Stimulated activated CD4-positive, alpha-beta T cell treated with anti-CD3 and anti-CD28 coated beads, TNF-alpha, amount 100 ng/mL, for 1 hour (primary cell): ENCODE results near the gene TBC1D14.
A peak's percentile ranks its signal among the peaks of the same experiment; 100 is the strongest.
"Not testable (repeated sequence)": the region's sequence is repeated elsewhere in the genome, so short reads cannot be mapped to it uniquely, and the experiment has no call there.

Experiments used
- DNase-seq, 3 donors: peaks; one replicate each; pipeline ENCODE4 v3.0.0-alpha.2; 2020; ENCODE audit warnings: low read depth in 3 of 3, low spot score in 1 of 3

Gene TBC1D14

DNA sequence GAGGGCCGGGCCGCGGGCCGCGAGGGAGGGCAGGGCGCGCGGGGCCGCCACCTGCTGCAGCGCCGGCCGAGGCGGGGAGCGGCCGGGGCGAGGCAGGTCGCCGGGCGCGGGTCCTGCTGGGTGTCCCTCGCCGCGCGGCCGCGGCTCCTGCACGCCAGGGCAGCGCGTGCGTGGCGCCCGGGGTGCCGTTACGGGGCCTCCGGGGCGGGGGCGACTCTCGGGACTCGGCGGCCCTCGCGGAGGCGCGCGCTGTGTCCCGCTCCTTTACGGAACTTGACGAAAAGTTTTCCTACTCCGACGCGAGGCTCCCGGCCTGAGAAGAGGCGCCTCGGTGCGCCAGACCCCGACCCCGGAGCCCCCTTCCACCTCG, 329 bp downstream of the TBC1D14 start:
- peak in 1 of 3 donors; percentile 25 for DNase-seq

DNA sequence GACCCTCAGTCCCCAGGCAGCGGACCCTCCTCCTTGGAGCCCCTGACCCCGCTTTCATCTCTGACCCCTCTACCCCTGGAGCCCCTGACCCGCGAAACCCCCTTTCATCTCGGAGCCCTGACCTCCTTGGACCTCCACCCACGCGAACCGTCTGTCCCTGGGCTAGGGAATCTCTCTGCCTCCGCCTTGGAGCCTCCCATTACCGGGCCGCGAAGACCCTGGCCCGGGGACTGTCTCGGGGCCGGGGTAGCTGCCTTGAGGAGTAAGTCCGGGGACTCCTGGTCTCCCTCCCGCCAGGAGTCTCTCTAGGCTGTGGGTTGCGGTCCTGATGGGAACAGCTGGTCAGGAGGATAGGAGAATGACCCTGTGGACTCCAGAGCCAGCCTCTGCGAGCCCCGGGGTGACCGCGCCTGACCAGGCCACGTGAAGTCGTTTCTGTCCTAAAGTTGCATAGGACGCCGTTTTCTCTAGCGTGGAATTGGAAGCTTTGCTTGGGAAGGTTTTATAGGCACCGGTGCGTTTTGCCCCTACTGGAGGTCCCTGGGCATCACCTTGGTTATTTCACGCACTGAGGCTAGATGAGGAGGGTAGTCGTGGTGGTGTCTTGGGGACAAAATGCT, 824 bp downstream of the TBC1D14 start:
- no peak for DNase-seq

DNA sequence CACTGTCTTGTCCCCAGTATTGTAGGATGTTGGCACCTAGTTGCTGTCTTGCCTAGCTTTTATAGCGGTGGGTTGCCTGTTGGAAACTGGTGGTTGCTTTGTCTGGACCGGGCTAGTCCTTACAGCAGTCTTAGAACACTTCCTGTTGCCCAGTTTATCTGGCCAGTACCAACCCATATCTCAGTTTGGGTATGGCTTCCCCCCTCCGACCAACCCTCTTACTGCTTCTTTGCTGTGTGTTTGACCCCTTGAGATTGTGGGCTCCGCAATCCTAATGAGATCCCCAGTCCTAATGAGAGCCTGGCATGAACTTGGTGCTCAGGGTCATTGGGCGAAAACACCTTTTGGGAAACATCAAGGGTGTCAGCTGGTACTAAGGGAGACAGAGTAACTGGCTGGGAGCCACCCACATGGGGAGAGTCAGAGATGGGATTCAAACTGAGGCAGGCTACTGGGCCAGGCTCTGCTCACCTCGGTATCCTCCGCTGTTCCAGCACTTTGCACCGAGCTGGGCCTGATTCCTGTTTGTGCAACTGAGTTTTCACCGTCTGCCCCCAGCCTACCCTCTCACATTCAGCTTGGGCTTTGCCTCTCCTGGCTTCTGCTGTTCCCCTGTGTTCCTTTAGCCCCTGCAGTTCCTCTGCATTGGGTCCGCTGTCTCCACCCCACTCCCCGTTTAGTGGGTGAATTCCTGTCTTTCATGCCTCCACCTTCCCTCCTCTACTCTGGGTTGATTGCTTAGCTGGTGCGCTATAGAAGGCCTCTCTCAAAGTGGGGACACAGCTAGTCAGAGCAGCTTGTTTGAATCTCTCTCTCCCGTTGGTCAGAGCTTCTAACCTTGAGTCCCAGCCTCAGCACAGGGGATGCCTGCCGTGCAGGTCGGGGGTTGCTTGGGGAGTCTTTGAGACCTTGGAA, 1.6 kb downstream of the TBC1D14 start:
- no peak for DNase-seq

- not testable (repeated sequence) for DNase-seq
These were observed 2.3 kb downstream of the TBC1D14 start for GRCh38 chr4:6911917-6912316.

DNA sequence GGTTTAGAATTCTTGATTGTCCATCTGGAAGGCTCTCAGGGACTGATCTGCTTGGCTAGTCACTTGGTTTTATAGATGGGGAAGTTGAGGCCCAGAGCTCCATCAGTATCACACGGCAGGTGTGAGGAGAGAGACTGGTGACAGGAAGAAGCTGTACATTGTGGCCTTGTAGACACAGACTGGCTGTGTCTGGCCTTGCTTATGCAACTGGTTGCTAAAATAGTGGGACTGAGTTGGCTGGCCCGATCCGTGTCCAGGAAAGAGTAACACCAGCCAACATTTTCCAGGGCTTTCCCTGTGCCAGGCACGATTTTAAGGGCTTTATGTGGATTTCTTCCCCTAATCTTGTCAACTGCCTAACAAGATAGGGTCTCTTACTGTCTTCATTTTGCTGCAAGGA, 2.8 kb downstream of the TBC1D14 start:
- DNase-seq: no peak

DNA sequence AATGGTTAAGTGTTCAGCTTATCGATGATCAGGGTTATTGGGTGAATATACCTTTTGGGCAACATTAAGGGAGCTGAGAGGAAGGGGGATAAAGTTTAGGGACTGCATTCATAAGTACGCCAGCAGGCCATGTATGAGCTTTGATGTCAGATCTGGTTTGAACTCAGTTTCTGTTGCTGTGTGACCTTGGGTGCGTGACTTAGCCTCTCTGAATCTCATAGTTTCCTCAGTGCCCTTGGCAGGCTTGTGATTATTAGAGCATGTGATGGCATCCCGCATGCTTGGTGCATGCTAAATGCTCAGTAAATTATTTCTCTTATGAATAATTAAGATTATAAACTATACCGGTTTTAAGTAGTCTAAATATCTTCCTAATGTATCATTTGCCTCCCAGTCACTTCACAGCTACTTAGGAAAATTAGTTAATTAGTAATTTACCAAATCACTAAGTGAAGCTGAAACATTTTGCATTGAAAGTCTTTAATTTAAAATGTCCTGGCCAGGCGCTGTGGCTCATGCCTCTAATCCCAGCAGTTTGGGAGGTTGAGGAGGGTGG, 3.8 kb downstream of the TBC1D14 start:
- DNase-seq: no peak

DNA sequence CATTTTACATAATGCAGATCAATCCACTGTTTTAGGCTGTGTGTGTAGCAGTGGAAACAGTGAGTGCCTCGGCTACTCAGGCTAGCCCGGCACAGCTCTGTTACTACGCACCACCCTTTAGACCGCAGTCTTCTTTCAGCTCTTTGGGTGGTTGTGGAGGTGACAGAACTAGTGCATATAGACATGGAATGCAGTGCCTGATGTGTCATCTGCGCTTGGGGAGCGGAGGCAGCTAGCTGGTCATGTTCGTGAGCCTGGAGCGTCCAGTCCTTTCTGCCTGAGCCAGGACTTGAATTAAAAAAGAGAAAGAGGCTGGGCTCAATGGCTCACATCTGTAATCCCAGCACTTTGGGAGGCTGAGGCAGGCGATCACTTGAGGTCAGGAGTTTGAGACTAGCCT, 4.8 kb downstream of the TBC1D14 start:
- DNase-seq: no peak

DNA sequence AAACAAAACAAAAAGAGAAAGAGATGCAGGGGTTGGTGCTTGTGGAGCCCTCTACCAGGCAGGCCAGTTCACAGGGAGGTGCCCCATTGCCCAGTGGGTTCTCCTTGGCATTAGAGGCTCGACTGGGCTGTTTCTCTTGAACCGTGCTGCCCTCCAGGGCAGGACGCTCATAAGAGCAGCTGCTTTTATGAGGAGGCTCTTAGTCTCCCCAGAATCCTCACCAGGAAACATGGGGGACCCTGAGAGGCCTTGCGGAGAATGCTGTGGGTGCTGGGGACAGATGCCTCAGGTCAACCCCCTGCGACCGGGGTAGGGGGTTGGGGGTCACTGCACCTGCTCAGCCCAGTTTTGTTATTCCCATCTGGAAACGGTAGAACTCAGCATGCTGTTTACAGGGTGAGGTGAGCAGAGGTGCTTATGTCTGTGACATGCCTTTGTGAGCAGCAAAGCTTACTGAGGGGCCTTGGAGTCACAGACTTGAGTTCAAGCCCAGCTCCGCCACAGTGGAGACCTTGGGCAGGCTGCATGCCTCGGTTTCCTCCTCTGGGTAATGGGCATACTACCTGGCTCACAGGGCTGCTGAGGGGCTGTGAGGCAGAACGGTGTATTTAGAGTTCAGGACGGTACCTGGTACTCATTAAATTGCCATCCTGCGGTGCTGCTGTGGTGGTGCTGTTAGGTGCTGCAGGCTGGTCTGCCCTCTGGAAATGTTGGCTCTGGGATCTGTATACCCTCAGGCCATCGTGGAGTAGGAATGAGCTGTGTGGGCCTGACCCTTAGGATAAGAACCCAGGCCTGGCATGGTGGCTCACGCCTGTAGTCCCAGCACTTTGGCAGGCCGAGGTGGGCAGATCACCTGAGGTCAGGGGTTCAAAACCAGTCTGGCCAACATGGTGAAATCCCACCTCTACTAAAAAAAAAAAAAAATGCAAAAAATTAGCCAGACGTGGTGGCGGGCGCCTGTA, 5.7 kb downstream of the TBC1D14 start:
- no peak for DNase-seq

DNA sequence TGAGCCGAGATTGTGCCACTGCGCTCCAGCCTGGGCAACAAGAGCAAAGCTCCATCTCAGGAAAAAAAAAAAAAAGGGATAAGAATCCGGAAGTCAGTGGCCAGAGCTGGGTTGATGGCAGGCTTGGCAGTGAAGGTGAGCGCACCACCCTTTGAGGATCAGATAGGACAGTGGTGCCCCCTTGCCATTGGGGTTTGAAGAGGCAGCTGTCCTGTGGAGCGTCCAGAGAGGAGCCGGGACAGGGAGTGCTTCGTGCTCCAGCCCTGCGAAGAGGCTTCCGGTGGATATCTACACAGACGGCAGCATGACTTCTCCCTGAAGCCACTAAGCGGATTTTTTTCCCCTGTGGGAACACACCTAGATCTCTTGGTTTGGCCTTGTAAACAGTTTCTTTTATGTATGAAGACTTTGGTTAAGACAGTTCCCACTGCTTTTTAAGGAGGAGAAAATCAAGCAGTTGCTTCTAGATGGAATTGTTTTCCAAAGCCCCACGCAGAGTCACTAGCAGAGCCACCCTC, 6.5 kb downstream of the TBC1D14 start:
- DNase-seq: no peak

- DNase-seq: peak; percentile 24 to 42 (median 27)
These were observed 7.2 kb downstream of the TBC1D14 start for GRCh38 chr4:6916587-6917460.

- no peak for DNase-seq
These were observed 8.0 kb downstream of the TBC1D14 start for GRCh38 chr4:6917461-6918271.

- no peak for DNase-seq
These were observed 8.7 kb downstream of the TBC1D14 start for GRCh38 chr4:6918338-6918737.

- DNase-seq: no peak
These were observed 10.5 kb downstream of the TBC1D14 start for GRCh38 chr4:6920171-6920570.

GRCh38 chr4:6923507-6923906, 13.9 kb downstream of the TBC1D14 start:
- no peak for DNase-seq

GRCh38 chr4:6924361-6924779, 14.7 kb downstream of the TBC1D14 start:
- DNase-seq: no peak

DNA sequence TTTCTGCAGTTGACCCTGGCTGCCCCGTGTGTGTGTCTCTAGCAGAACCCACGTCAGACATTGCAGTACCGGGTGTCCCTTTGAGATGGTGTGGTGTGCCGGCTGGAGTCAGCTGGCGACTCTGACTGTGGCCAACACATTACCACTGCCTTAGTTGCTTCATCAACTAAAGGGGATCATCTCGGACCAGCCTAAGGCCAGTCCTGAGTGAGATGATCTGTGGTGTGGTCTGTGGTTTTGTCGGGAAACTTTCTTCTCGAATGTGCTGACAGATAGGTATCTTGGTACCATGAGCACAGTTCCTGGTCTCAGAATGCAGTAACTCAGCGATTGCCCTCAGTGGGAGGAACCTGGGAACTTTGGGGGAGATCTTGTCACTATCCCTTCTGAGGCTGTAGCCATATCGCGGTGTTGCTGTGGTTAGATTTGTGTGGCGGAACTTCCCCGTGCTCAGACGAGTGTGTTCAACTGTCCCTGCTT, 15.8 kb downstream of the TBC1D14 start:
- DNase-seq: no peak

- DNase-seq: no peak
These were observed 16.5 kb downstream of the TBC1D14 start for GRCh38 chr4:6926081-6926480.

GRCh38 chr4:6926681-6927478, 17.3 kb downstream of the TBC1D14 start:
- peak; percentile 26 to 43 (median 33) for DNase-seq
